ENCODE results near the gene MEF2D. TPM values are rescaled to one million over a fixed set of nuclear protein-coding genes. Genes with fewer than 3 reads are reported as not detected.

The MEF2D gene
- total RNA-seq, 1 experiment from 2014 or later = 18.3 TPM

DNA sequence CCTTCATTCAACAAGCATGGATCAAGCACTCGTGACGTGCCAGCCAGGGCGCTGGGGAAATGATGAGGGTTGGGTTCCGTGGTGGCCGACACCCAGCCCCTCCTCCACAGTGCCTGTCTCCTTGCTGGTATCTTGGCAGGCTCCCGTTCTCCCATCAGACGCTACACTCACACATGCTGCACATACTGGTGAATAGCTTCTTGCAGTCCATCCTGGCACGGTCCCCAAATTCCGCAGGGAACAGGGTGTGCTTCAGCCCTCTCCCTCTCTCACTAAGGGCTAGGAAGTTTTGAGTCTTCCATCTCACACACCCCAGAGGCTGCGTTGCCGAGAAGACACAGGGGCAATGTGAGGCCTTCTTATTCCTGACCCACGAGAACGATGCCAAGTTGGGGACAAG, 10.1 kb upstream of the MEF2D start:
- Histone ChIP-seq H3K27ac (ENCODE audit: low read depth, low read length, poor library complexity, severe bottlenecking) (no peak overlapping the region), H3K27me3 (replicated peaks; ENCODE audit: insufficient read depth, low read depth, low read length, poor library complexity) (no peaks in the 10 kb centered on the region), H3K9me3 (ENCODE audit: low read depth, low read length, poor library complexity, severe bottlenecking) (no peaks in the 10 kb centered on the region), H3K36me3 (ENCODE audit: insufficient read depth, low read length, poor library complexity, severe bottlenecking) (no peaks in the 10 kb centered on the region), H3K4me3 (ENCODE audit: low read depth, low read length, poor library complexity, severe bottlenecking) (no peak overlapping the region), H3K4me1 (ENCODE audit: insufficient read depth, low read length, poor library complexity, severe bottlenecking) (peaks cover 3% of the 10 kb centered on the region)
- BruUV-seq (replicated peaks) = no TSS peak
- intact Hi-C loops (cut with micrococcal nuclease; ENCODE audit: unreplicated experiment) = no loop called here
- TF ChIP-seq EZH2 (IDR thresholded peaks at IDR 0.05; ENCODE audit: borderline replicate concordance, low read depth, low read length, poor library complexity, severe bottlenecking) (no peak), CTCF (conservative IDR thresholded peaks at IDR 0.05; ENCODE audit: low read depth, low read length) (no peak)
- ChIA-PET CTCF (no interaction called here), POLR2A (ENCODE audit: low non-redundant PET) (no interaction called here)
- DNase-seq (ENCODE audit: low spot score) = no peak

GRCh38 chr1:156509424-156510034, 9.0 kb upstream of the MEF2D start:
- POLR2A ChIA-PET (ENCODE audit: low non-redundant PET) = no interaction called here
- no peaks in the 10 kb centered on the region for H3K9me3 ChIP-seq (ENCODE audit: low read depth, low read length, poor library complexity, severe bottlenecking)
- CTCF ChIA-PET = interaction anchor here (1.0 kb wide), 1 partner anchor 29 kb away, joined by 3 read pairs; no protein-coding TSS in a partner anchor
- H3K27me3 ChIP-seq (replicated peaks; ENCODE audit: insufficient read depth, low read depth, low read length, poor library complexity) = no peaks in the 10 kb centered on the region
- no peak overlapping the region for H3K4me3 ChIP-seq (ENCODE audit: low read depth, low read length, poor library complexity, severe bottlenecking)
- no peak overlapping the region for H3K27ac ChIP-seq (ENCODE audit: low read depth, low read length, poor library complexity, severe bottlenecking)
- DNase-seq (ENCODE audit: low spot score) = no peak
- no peaks in the 10 kb centered on the region for H3K36me3 ChIP-seq (ENCODE audit: insufficient read depth, low read length, poor library complexity, severe bottlenecking)
- BruUV-seq (replicated peaks) = no TSS peak
- H3K4me1 ChIP-seq (ENCODE audit: insufficient read depth, low read length, poor library complexity, severe bottlenecking) = peaks cover 12% of the 10 kb centered on the region
- TF ChIP-seq EZH2 (IDR thresholded peaks at IDR 0.05; ENCODE audit: borderline replicate concordance, low read depth, low read length, poor library complexity, severe bottlenecking) (no peak), CTCF (conservative IDR thresholded peaks at IDR 0.05; ENCODE audit: low read depth, low read length) (no peak)
- intact Hi-C loops (cut with micrococcal nuclease; ENCODE audit: unreplicated experiment) = no loop called here

- no TSS peak for BruUV-seq (replicated peaks)
- intact Hi-C loops (cut with micrococcal nuclease; ENCODE audit: unreplicated experiment) = no loop called here
- DNase-seq (ENCODE audit: low spot score) = no peak
- Histone ChIP-seq H3K4me3 (ENCODE audit: low read depth, low read length, poor library complexity, severe bottlenecking) (no peak overlapping the region), H3K9me3 (ENCODE audit: low read depth, low read length, poor library complexity, severe bottlenecking) (no peaks in the 10 kb centered on the region), H3K27ac (ENCODE audit: low read depth, low read length, poor library complexity, severe bottlenecking) (no peak overlapping the region), H3K4me1 (ENCODE audit: insufficient read depth, low read length, poor library complexity, severe bottlenecking) (peaks cover 18% of the 10 kb centered on the region), H3K36me3 (ENCODE audit: insufficient read depth, low read length, poor library complexity, severe bottlenecking) (no peaks in the 10 kb centered on the region), H3K27me3 (replicated peaks; ENCODE audit: insufficient read depth, low read depth, low read length, poor library complexity) (no peaks in the 10 kb centered on the region)
- TF ChIP-seq EZH2 (IDR thresholded peaks at IDR 0.05; ENCODE audit: borderline replicate concordance, low read depth, low read length, poor library complexity, severe bottlenecking) (no peak), CTCF (conservative IDR thresholded peaks at IDR 0.05; ENCODE audit: low read depth, low read length) (no peak)
- CTCF ChIA-PET = interaction anchor here (1.0 kb wide), 1 partner anchor 28 kb away, joined by 3 read pairs; no protein-coding TSS in a partner anchor
- POLR2A ChIA-PET (ENCODE audit: low non-redundant PET) = no interaction called here
Observed at GRCh38 chr1:156508955-156509234, 8.3 kb upstream of the MEF2D start.

Measured in A673 (cell line).